Gastrocnemius medialis (tissue), 4 donors: ENCODE data around the gene NR6A1. TPM values are rescaled to one million over a fixed set of nuclear protein-coding genes. Genes with fewer than 3 reads are reported as not detected.

Source experiments
- ATAC-seq, 2 donors: fragments of 150-250 bp; one replicate each; pipeline ENCODE4 v1.9.1; 2016
- DNase-seq, 2 donors: peaks; one replicate each; pipeline ENCODE4 v3.0.0-alpha.2; 2019
- H3K27ac ChIP-seq, 4 donors: fragments of 200-600 bp; sonication (generic); 1 replicate in 1 of 4; 2 replicates in 3 of 4; pipeline ENCODE4 v1.5.1; 2016 to 2018; ENCODE audit warnings: mild to moderate bottlenecking in 2 of 4, moderate library complexity in 1 of 4
- H3K27me3 ChIP-seq, 3 donors: fragments of 200-600 bp; sonication (generic) in 2 of 3; 1 replicate in 1 of 3; 2 replicates in 2 of 3; pipeline versions ENCODE4 v1.5.1 to v1.6.0; 2016 to 2019; ENCODE audit warnings: mild to moderate bottlenecking in 1 of 3, moderate library complexity in 1 of 3
- H3K36me3 ChIP-seq, 2 donors: fragments of 200-600 bp; sonication (generic) in 1 of 2; one replicate each; pipeline ENCODE4 v1.5.1; 2017 to 2018
- H3K4me1 ChIP-seq, 2 donors: fragments of 200-600 bp; sonication (generic) in 1 of 2; one replicate each; pipeline ENCODE4 v1.5.1; 2016 to 2017; ENCODE audit warnings: mild to moderate bottlenecking in 2 of 2
- H3K4me3 ChIP-seq, 4 donors: fragments of 200-600 bp; sonication (generic) in 3 of 4; 1 replicate in 1 of 4; 2 replicates in 3 of 4; pipeline ENCODE4 v1.5.1; 2016 to 2019; ENCODE audit warnings: mild to moderate bottlenecking in 2 of 4
- H3K9me3 ChIP-seq, 3 donors: fragments of 200-600 bp; sonication (generic) in 2 of 3; 1 replicate in 1 of 3; 2 replicates in 2 of 3; pipeline ENCODE4 v1.5.1; 2016 to 2019
- POLR2A ChIP-seq, 2 donors: fragments of 450-650 bp; IDR thresholded peaks; one replicate each; pipeline ENCODE4 v1.6.1; 2017; ENCODE audit warnings: antibody characterized with exemption in 2 of 2, mild to moderate bottlenecking in 2 of 2, moderate library complexity in 2 of 2
- in situ Hi-C, 4 donors: fragments of 200-750 bp; cut with MboI; loops; one replicate each; pipeline versions ENCODE4 v1.15.0 to v1.8.0; 2017; ENCODE audit warnings: low sequenced_read_pairs in 4 of 4
- intact Hi-C: fragments of 100-400 bp; cut with DNase I; formaldehyde crosslinking; loops from one replicate; pipeline ENCODE4 v1.15.1; 2023; ENCODE audit warnings: low total_unique reads
- total RNA-seq, 4 donors: library from RNA; depleted of rRNA; stranded (reverse); fragments of >200 nt; gene quantifications; one replicate each; pipeline versions ENCODE4 v1.1.0 to v1.2.3, GENCODE V29; 2016
- TF ChIP-seq, protein P1 (sequence below), 5 experiments: fragments of 450-650 bp in 3 of 5; fragments of 200-600 bp in 2 of 5; sonication (generic) in 2 of 5; IDR thresholded peaks in 4 of 5; conservative IDR thresholded peaks in 1 of 5; 1 replicate in 4 of 5; 2 replicates in 1 of 5; pipeline ENCODE4 v1.5.1; 2016 to 2019; ENCODE audit warnings: antibody characterized with exemption in 5 of 5, mild to moderate bottlenecking in 3 of 5, moderate library complexity in 3 of 5

NR6A1 gene
- total RNA-seq, 4 donors from 2014 or later = 0.58 to 5.6 (median 2.1) TPM

DNA sequence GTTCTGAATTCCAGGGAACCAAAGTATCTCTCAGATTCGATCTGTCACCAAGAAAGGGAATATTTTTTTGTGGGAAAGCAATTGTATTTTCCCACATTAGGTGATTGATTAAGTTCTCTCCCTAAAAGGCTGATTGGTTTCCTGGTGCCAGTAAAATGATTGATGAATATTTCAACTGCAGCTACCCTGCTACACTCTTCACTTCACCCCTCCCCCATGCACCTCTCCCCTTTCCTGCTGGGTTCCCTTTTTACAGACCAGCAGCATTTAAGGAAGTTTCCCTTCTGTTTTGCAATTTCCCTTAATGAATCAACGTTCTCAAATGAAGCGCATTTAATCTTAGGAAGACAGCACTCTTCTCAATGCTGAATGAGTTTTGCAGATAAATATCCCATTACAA is 13.1 kb downstream of the NR6A1 start:
- intact Hi-C loops = no loop called here
- Histone ChIP-seq H3K27me3 (peaks cover 0 to 3% (median 0%) of the 10 kb centered on the region in 3 donors), H3K4me3 (no peak overlapping the region), H3K9me3 (no peaks in the 10 kb centered on the region), H3K27ac (no peak overlapping the region), H3K4me1 (no peaks in the 10 kb centered on the region), H3K36me3 (no peaks in the 10 kb centered on the region)
- TF ChIP-seq, protein P1, sequence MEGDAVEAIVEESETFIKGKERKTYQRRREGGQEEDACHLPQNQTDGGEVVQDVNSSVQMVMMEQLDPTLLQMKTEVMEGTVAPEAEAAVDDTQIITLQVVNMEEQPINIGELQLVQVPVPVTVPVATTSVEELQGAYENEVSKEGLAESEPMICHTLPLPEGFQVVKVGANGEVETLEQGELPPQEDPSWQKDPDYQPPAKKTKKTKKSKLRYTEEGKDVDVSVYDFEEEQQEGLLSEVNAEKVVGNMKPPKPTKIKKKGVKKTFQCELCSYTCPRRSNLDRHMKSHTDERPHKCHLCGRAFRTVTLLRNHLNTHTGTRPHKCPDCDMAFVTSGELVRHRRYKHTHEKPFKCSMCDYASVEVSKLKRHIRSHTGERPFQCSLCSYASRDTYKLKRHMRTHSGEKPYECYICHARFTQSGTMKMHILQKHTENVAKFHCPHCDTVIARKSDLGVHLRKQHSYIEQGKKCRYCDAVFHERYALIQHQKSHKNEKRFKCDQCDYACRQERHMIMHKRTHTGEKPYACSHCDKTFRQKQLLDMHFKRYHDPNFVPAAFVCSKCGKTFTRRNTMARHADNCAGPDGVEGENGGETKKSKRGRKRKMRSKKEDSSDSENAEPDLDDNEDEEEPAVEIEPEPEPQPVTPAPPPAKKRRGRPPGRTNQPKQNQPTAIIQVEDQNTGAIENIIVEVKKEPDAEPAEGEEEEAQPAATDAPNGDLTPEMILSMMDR (IDR thresholded peaks at IDR 0.05 in 4 of 5, conservative IDR thresholded peaks at IDR 0.05 in 1 of 5) = no peak
- TF ChIP-seq POLR2A (IDR thresholded peaks at IDR 0.05) = no peak
- in situ Hi-C loops = loop anchor here in 2 of 4 donors (25.0 kb wide), 3 partner anchors 379 to 629 kb away; partner anchors contain the start of gene SCAI (in 2 of the 2)
- DNase-seq = no peak
- no peak for ATAC-seq

DNA sequence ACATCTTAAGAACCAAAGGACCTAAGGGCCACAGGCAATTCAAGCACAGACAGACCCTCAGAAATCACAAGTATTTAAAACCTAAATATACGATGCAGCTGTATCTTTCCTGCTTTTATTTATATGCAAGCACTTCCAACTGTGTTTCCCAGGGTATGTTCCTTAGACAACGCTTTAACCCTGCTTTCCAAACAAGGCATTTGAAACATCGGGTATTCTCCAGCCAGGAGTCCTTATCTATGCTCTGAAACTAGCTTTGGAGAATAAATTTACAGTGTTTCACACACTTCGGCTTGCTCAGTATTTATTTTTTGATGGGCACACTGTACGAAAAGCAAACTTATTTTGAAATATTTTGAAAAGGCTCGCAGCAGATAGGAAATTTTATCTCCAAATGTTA is 13.5 kb downstream of the NR6A1 start:
- no peaks in the 10 kb centered on the region for H3K9me3 ChIP-seq
- H3K36me3 ChIP-seq = no peaks in the 10 kb centered on the region
- DNase-seq = no peak
- H3K27me3 ChIP-seq = peaks cover 0 to 3% (median 0%) of the 10 kb centered on the region in 3 donors
- in situ Hi-C loops (loop anchor here in 2 of 4 donors (25.0 kb wide), 3 partner anchors 380 to 630 kb away; partner anchors contain the start of gene SCAI (in 2 of the 2)), intact Hi-C loops (no loop called here)
- no peak for ATAC-seq
- TF ChIP-seq, protein P1 (IDR thresholded peaks at IDR 0.05 in 4 of 5, conservative IDR thresholded peaks at IDR 0.05 in 1 of 5) = no peak
- TF ChIP-seq POLR2A (IDR thresholded peaks at IDR 0.05) = no peak
- H3K4me1 ChIP-seq = no peaks in the 10 kb centered on the region
- H3K27ac ChIP-seq = no peak overlapping the region
- no peak overlapping the region for H3K4me3 ChIP-seq

DNA sequence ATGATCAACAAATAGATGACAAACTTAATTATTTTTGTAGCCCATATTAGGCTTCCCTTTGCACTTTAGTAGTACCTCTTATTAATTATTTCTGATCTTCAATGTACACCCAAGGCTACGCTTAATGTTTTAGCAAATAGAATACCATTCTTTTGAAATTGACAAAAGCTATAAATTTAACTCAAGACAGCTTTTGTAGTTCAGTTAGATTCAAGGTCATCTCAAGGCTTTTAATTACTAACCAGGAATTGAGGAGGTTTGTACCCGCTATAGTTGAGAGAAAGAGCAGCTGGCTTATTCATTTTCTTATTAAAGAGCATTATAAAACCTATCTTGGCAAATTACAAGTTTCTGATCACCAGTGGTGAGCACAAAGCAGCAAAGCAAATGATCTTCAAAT is 15.1 kb downstream of the NR6A1 start:
- no peak for TF ChIP-seq POLR2A (IDR thresholded peaks at IDR 0.05)
- TF ChIP-seq, protein P1 (IDR thresholded peaks at IDR 0.05 in 4 of 5, conservative IDR thresholded peaks at IDR 0.05 in 1 of 5) = no peak
- H3K27me3 ChIP-seq = peaks cover 0 to 3% (median 0%) of the 10 kb centered on the region in 3 donors
- ATAC-seq = no peak
- H3K4me1 ChIP-seq = no peaks in the 10 kb centered on the region
- no peak overlapping the region for H3K4me3 ChIP-seq
- no peaks in the 10 kb centered on the region for H3K9me3 ChIP-seq
- no peaks in the 10 kb centered on the region for H3K36me3 ChIP-seq
- in situ Hi-C loops = loop anchor here in 2 of 4 donors (25.0 kb wide), 3 partner anchors 381 to 631 kb away; partner anchors contain the start of gene SCAI (in 2 of the 2)
- H3K27ac ChIP-seq = no peak overlapping the region
- intact Hi-C loops = no loop called here
- no peak for DNase-seq

DNA sequence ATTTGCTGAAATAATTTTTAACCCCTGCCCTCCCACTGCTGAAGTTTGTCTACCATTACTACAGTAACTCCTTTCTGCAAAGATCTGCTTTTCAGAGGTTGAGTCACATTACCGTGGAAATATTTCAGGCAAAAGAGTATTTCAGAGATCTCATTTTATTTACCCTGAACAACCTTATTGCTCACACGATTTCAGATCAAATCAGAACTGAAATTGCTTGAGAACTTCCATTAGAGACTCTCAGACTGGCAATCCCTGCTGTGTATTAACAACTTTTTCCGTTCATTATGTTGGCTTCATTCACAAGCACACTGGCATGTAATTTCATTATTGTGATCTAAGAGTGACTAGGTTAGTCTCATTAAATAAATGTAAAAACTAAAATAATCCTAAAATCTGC is 16.1 kb downstream of the NR6A1 start:
- DNase-seq = no peak
- Histone ChIP-seq H3K27ac (no peak overlapping the region), H3K36me3 (no peaks in the 10 kb centered on the region), H3K9me3 (no peaks in the 10 kb centered on the region), H3K4me1 (no peaks in the 10 kb centered on the region), H3K27me3 (peaks cover 0 to 3% (median 0%) of the 10 kb centered on the region in 3 donors), H3K4me3 (no peak overlapping the region)
- in situ Hi-C loops (loop anchor here in 2 of 4 donors (25.0 kb wide), 3 partner anchors 382 to 632 kb away; partner anchors contain the start of gene SCAI (in 2 of the 2)), intact Hi-C loops (no loop called here)
- ATAC-seq = no peak
- TF ChIP-seq POLR2A (IDR thresholded peaks at IDR 0.05) = no peak
- TF ChIP-seq, protein P1 (IDR thresholded peaks at IDR 0.05 in 4 of 5, conservative IDR thresholded peaks at IDR 0.05 in 1 of 5) = no peak
